ENCODE data around the gene ARHGAP40. TPM values are rescaled to one million over a fixed set of nuclear protein-coding genes. Genes with fewer than 3 reads are reported as not detected.

ARHGAP40 gene
- total RNA-seq, 2 experiments from 2014 or later: not detected

GRCh38 chr20:38645980-38646858 lies 44.6 kb downstream of the ARHGAP40 start:
- CTCF ChIA-PET: interaction anchor here (1.0 to 6.7 kb wide), 7 partner anchors 8 to 104 kb away, joined by 3 to 71 read pairs (median 5); partner anchors contain the start of gene ACTR5
- DNase-seq: peak; percentile 91
- intact Hi-C loops (cut with micrococcal nuclease): loop anchor here (1.0 kb wide), 7 partner anchors 80 to 435 kb away; partner anchors contain the start of gene DHX35
- H3K27ac Mint-ChIP-seq: no peak overlapping the region
- peak overlapping the region; percentile 53 for H3K4me3 Mint-ChIP-seq
- peaks cover 26% of the 10 kb centered on the region for H3K27me3 Mint-ChIP-seq (ENCODE audit: low read depth)
- no peaks in the 10 kb centered on the region for H3K36me3 Mint-ChIP-seq (ENCODE audit: low read depth)
- H3K4me1 Mint-ChIP-seq (ENCODE audit: low read depth): peaks cover 11% of the 10 kb centered on the region
- H3K9me3 Mint-ChIP-seq: no peaks in the 10 kb centered on the region

- Mint-ChIP-seq H3K27me3 (ENCODE audit: low read depth) (peaks cover 28% of the 10 kb centered on the region), H3K4me3 (no peak overlapping the region), H3K27ac (no peak overlapping the region), H3K9me3 (no peaks in the 10 kb centered on the region), H3K36me3 (ENCODE audit: low read depth) (no peaks in the 10 kb centered on the region), H3K4me1 (ENCODE audit: low read depth) (peaks cover 11% of the 10 kb centered on the region)
- intact Hi-C loops (cut with micrococcal nuclease): loop anchor here (1.0 kb wide), 1 partner anchor 156 kb away; the partner anchor contains the start of gene PPP1R16B
- peak; percentile 30 for DNase-seq
- CTCF ChIA-PET: interaction anchor here (0.6 to 6.7 kb wide), 15 partner anchors 9 to 246 kb away, joined by 3 to 71 read pairs (median 4); partner anchors contain the start of gene ACTR5
Measured at GRCh38 chr20:38649275-38649891, 47.8 kb downstream of the ARHGAP40 start.

GRCh38 chr20:38650010-38650409 lies 48.4 kb downstream of the ARHGAP40 start:
- Mint-ChIP-seq H3K27me3 (ENCODE audit: low read depth) (peaks cover 23% of the 10 kb centered on the region), H3K4me3 (no peak overlapping the region), H3K36me3 (ENCODE audit: low read depth) (no peaks in the 10 kb centered on the region), H3K4me1 (ENCODE audit: low read depth) (peaks cover 11% of the 10 kb centered on the region), H3K27ac (no peak overlapping the region), H3K9me3 (no peaks in the 10 kb centered on the region)
- CTCF ChIA-PET: interaction anchor here (0.6 to 6.7 kb wide), 11 partner anchors 9 to 245 kb away, joined by 3 to 71 read pairs (median 4); partner anchors contain the start of gene ACTR5
- intact Hi-C loops (cut with micrococcal nuclease): no loop called here
- no peak for DNase-seq

GRCh38 chr20:38651154-38651553 lies 49.5 kb downstream of the ARHGAP40 start:
- peaks cover 19% of the 10 kb centered on the region for H3K27me3 Mint-ChIP-seq (ENCODE audit: low read depth)
- no peak for DNase-seq
- no peak overlapping the region for H3K27ac Mint-ChIP-seq
- peaks cover 5% of the 10 kb centered on the region for H3K4me1 Mint-ChIP-seq (ENCODE audit: low read depth)
- H3K4me3 Mint-ChIP-seq: no peak overlapping the region
- H3K36me3 Mint-ChIP-seq (ENCODE audit: low read depth): no peaks in the 10 kb centered on the region
- no peaks in the 10 kb centered on the region for H3K9me3 Mint-ChIP-seq
- intact Hi-C loops (cut with micrococcal nuclease): no loop called here
- CTCF ChIA-PET: interaction anchor here (1.2 to 6.7 kb wide), 2 partner anchors 13 to 99 kb away, joined by 5 to 71 read pairs; partner anchors contain the start of gene ACTR5

GRCh38 chr20:38651562-38651961 lies 50.0 kb downstream of the ARHGAP40 start:
- CTCF ChIA-PET: interaction anchor here (6.7 kb wide), 1 partner anchor 99 kb away, joined by 71 read pairs; the partner anchor contains the start of gene ACTR5
- H3K27me3 Mint-ChIP-seq (ENCODE audit: low read depth): peaks cover 19% of the 10 kb centered on the region
- intact Hi-C loops (cut with micrococcal nuclease): no loop called here
- H3K36me3 Mint-ChIP-seq (ENCODE audit: low read depth): no peaks in the 10 kb centered on the region
- no peak overlapping the region for H3K27ac Mint-ChIP-seq
- H3K9me3 Mint-ChIP-seq: no peaks in the 10 kb centered on the region
- no peak overlapping the region for H3K4me3 Mint-ChIP-seq
- DNase-seq: no peak
- H3K4me1 Mint-ChIP-seq (ENCODE audit: low read depth): peaks cover 1% of the 10 kb centered on the region

GRCh38 chr20:38652995-38653394 lies 51.4 kb downstream of the ARHGAP40 start:
- Mint-ChIP-seq H3K4me3 (no peak overlapping the region), H3K9me3 (no peaks in the 10 kb centered on the region), H3K4me1 (ENCODE audit: low read depth) (no peaks in the 10 kb centered on the region), H3K27ac (no peak overlapping the region), H3K36me3 (ENCODE audit: low read depth) (no peaks in the 10 kb centered on the region), H3K27me3 (ENCODE audit: low read depth) (peaks cover 22% of the 10 kb centered on the region)
- intact Hi-C loops (cut with micrococcal nuclease): no loop called here
- DNase-seq: no peak
- CTCF ChIA-PET: interaction anchor here (0.6 to 1.0 kb wide), 2 partner anchors 21 to 99 kb away, joined by 3 to 4 read pairs; no protein-coding TSS in a partner anchor

- no peak overlapping the region for H3K4me3 Mint-ChIP-seq
- H3K4me1 Mint-ChIP-seq (ENCODE audit: low read depth): no peaks in the 10 kb centered on the region
- no peak for DNase-seq
- no peaks in the 10 kb centered on the region for H3K9me3 Mint-ChIP-seq
- H3K36me3 Mint-ChIP-seq (ENCODE audit: low read depth): no peaks in the 10 kb centered on the region
- intact Hi-C loops (cut with micrococcal nuclease): no loop called here
- no peak overlapping the region for H3K27ac Mint-ChIP-seq
- peaks cover 24% of the 10 kb centered on the region for H3K27me3 Mint-ChIP-seq (ENCODE audit: low read depth)
- CTCF ChIA-PET: interaction anchor here (1.6 kb wide), 1 partner anchor 93 kb away, joined by 6 read pairs; no protein-coding TSS in a partner anchor
Measured at GRCh38 chr20:38657390-38657789, 55.8 kb downstream of the ARHGAP40 start.

- H3K4me1 Mint-ChIP-seq (ENCODE audit: low read depth): no peaks in the 10 kb centered on the region
- no peak overlapping the region for H3K27ac Mint-ChIP-seq
- peak; percentile 38 for DNase-seq
- intact Hi-C loops (cut with micrococcal nuclease): no loop called here
- no peak overlapping the region for H3K4me3 Mint-ChIP-seq
- no peaks in the 10 kb centered on the region for H3K36me3 Mint-ChIP-seq (ENCODE audit: low read depth)
- no peaks in the 10 kb centered on the region for H3K9me3 Mint-ChIP-seq
- H3K27me3 Mint-ChIP-seq (ENCODE audit: low read depth): peaks cover 28% of the 10 kb centered on the region
- CTCF ChIA-PET: interaction anchor here (0.7 to 1.8 kb wide), 11 partner anchors 9 to 389 kb away, joined by 3 to 7 read pairs (median 3); partner anchors contain the start of gene DHX35
Measured at GRCh38 chr20:38658879-38659596, 57.4 kb downstream of the ARHGAP40 start.

GRCh38 chr20:38659597-38659880 lies 57.9 kb downstream of the ARHGAP40 start:
- no peak for DNase-seq
- CTCF ChIA-PET: interaction anchor here (0.7 to 1.8 kb wide), 4 partner anchors 12 to 210 kb away, joined by 3 to 7 read pairs (median 4); no protein-coding TSS in a partner anchor
- Mint-ChIP-seq H3K4me3 (no peak overlapping the region), H3K9me3 (no peaks in the 10 kb centered on the region), H3K4me1 (ENCODE audit: low read depth) (no peaks in the 10 kb centered on the region), H3K27ac (no peak overlapping the region), H3K27me3 (ENCODE audit: low read depth) (peaks cover 31% of the 10 kb centered on the region), H3K36me3 (ENCODE audit: low read depth) (no peaks in the 10 kb centered on the region)
- intact Hi-C loops (cut with micrococcal nuclease): no loop called here

GRCh38 chr20:38660429-38660828 lies 58.8 kb downstream of the ARHGAP40 start:
- Mint-ChIP-seq H3K27ac (no peak overlapping the region), H3K4me1 (ENCODE audit: low read depth) (no peaks in the 10 kb centered on the region), H3K27me3 (ENCODE audit: low read depth) (peaks cover 33% of the 10 kb centered on the region), H3K36me3 (ENCODE audit: low read depth) (no peaks in the 10 kb centered on the region), H3K9me3 (no peaks in the 10 kb centered on the region), H3K4me3 (no peak overlapping the region)
- DNase-seq: no peak
- CTCF ChIA-PET: interaction anchor here (0.6 to 1.8 kb wide), 6 partner anchors 11 to 146 kb away, joined by 3 to 7 read pairs (median 4); no protein-coding TSS in a partner anchor
- intact Hi-C loops (cut with micrococcal nuclease): no loop called here

- Mint-ChIP-seq H3K36me3 (ENCODE audit: low read depth) (no peaks in the 10 kb centered on the region), H3K4me3 (no peak overlapping the region), H3K4me1 (ENCODE audit: low read depth) (no peaks in the 10 kb centered on the region), H3K27me3 (ENCODE audit: low read depth) (peaks cover 32% of the 10 kb centered on the region), H3K9me3 (no peaks in the 10 kb centered on the region), H3K27ac (no peak overlapping the region)
- CTCF ChIA-PET: no interaction called here
- intact Hi-C loops (cut with micrococcal nuclease): no loop called here
- DNase-seq: no peak
Measured at GRCh38 chr20:38663660-38664059, 62.1 kb downstream of the ARHGAP40 start.

- H3K27me3 Mint-ChIP-seq (ENCODE audit: low read depth): peaks cover 35% of the 10 kb centered on the region
- H3K9me3 Mint-ChIP-seq: no peaks in the 10 kb centered on the region
- CTCF ChIA-PET: no interaction called here
- no peak for DNase-seq
- intact Hi-C loops (cut with micrococcal nuclease): no loop called here
- no peaks in the 10 kb centered on the region for H3K36me3 Mint-ChIP-seq (ENCODE audit: low read depth)
- H3K4me3 Mint-ChIP-seq: no peak overlapping the region
- no peak overlapping the region for H3K27ac Mint-ChIP-seq
- H3K4me1 Mint-ChIP-seq (ENCODE audit: low read depth): no peaks in the 10 kb centered on the region
Measured at GRCh38 chr20:38664284-38664683, 62.7 kb downstream of the ARHGAP40 start.

Measured in activated naive CD4-positive, alpha-beta T cell treated with anti-CD3 and anti-CD28 coated beads for 36 hours (primary cell).